ENCODE results near the gene PES1.

- TF ChIP-seq CTCF (IDR thresholded peaks at IDR 0.05) (no peak), POLR2A (IDR thresholded peaks at IDR 0.05) (no peak)
Measured at GRCh38 chr22:30559889-30560288, 31.8 kb downstream of the PES1 start.
